Caki2 (cell line): ENCODE results near the gene MDM4. TPM values are rescaled to one million over a fixed set of nuclear protein-coding genes. Genes with fewer than 3 reads are reported as not detected.
"Not testable (repeated sequence)": the region's sequence is repeated elsewhere in the genome, so short reads cannot be mapped to it uniquely, and the experiment has no call there.

Experiments used
- DNase-seq: peaks from one replicate; pipeline ENCODE4 v3.0.0-alpha.2; 2015; ENCODE audit warnings: low read depth
- in situ Hi-C: cut with HindIII; loops from 2 replicates; pipeline ENCODE4 v1.10.0; 2016; ENCODE audit warnings: low sequenced_read_pairs, low pct_unique_long_range_greater_than_20kb, mixed read lengths
- total RNA-seq: library from RNA; depleted of rRNA; stranded (reverse); fragments of >200 nt; shearing (Covaris generic); gene quantifications from 2 replicates; pipeline ENCODE4 v1.2.3, GENCODE V29; 2014; ENCODE audit warnings: low replicate concordance

MDM4 gene
- total RNA-seq, 1 experiment from 2014 or later, result 1.9 TPM

- DNase-seq, in situ Hi-C loops: not testable (repeated sequence)
Observed at GRCh38 chr1:204570021-204570420, 53.8 kb downstream of the MDM4 start.

GRCh38 chr1:204571128-204571527 is 54.9 kb downstream of the MDM4 start:
- in situ Hi-C loops, result no loop called here
- DNase-seq, result no peak

- in situ Hi-C loops, result no loop called here
- no peak for DNase-seq
Observed at GRCh38 chr1:204571631-204572030, 55.4 kb downstream of the MDM4 start.

- in situ Hi-C loops, result no loop called here
- DNase-seq, result peak; percentile 43
Observed at GRCh38 chr1:204572923-204573922, 57.0 kb downstream of the MDM4 start.

- in situ Hi-C loops, result no loop called here
- no peak for DNase-seq
Observed at GRCh38 chr1:204574016-204574864, 58.0 kb downstream of the MDM4 start.

- DNase-seq, result no peak
- in situ Hi-C loops, result no loop called here
Observed at GRCh38 chr1:204574865-204575163, 58.6 kb downstream of the MDM4 start.

- in situ Hi-C loops, result no loop called here
Observed at GRCh38 chr1:204575221-204576190, 59.3 kb downstream of the MDM4 start.

GRCh38 chr1:204576422-204576821 is 60.2 kb downstream of the MDM4 start:
- in situ Hi-C loops, result no loop called here
- no peak for DNase-seq

More at GRCh38 chr1:204575221-204576190, 59.3 kb downstream of the MDM4 start:
- DNase-seq, result no peak

GRCh38 chr1:204577794-204578478 is 61.7 kb downstream of the MDM4 start:
- no peak for DNase-seq
- in situ Hi-C loops, result no loop called here

- in situ Hi-C loops, result no loop called here
- no peak for DNase-seq
Observed at GRCh38 chr1:204578867-204579664, 62.9 kb downstream of the MDM4 start.

GRCh38 chr1:204579681-204580080 is 63.5 kb downstream of the MDM4 start:
- in situ Hi-C loops, result no loop called here
- DNase-seq, result no peak

GRCh38 chr1:204580862-204581261 is 64.7 kb downstream of the MDM4 start:
- DNase-seq, result no peak
- in situ Hi-C loops, result no loop called here

GRCh38 chr1:204581759-204582158 is 65.6 kb downstream of the MDM4 start:
- DNase-seq, result no peak
- in situ Hi-C loops, result no loop called here

GRCh38 chr1:204583909-204584632 is 67.9 kb downstream of the MDM4 start:
- DNase-seq, result no peak
- in situ Hi-C loops, result no loop called here

- DNase-seq, result no peak
- in situ Hi-C loops, result no loop called here
Observed at GRCh38 chr1:204584699-204585372, 68.6 kb downstream of the MDM4 start.

- DNase-seq, result no peak
- in situ Hi-C loops, result no loop called here
Observed at GRCh38 chr1:204587621-204588020, 71.4 kb downstream of the MDM4 start.
